Esophagus muscularis mucosa (tissue), 4 donors: Measurements from ENCODE around the gene HPDL.

Source experiments
- EP300 ChIP-seq: sonication (generic); formaldehyde crosslinking; IDR thresholded peaks from one replicate; pipeline ENCODE4 v1.6.1; 2017; ENCODE audit warnings: antibody characterized with exemption
- POLR2A ChIP-seq: fragments of 450-650 bp; IDR thresholded peaks from one replicate; pipeline ENCODE4 v1.6.1; 2017; ENCODE audit warnings: antibody characterized with exemption, moderate library complexity, mild to moderate bottlenecking, low read depth
- POLR2AphosphoS5 ChIP-seq, 2 donors: sonication (generic); formaldehyde crosslinking; IDR thresholded peaks; one replicate each; pipeline ENCODE4 v1.6.1; 2017; ENCODE audit warnings: antibody characterized with exemption in 2 of 2
- TF ChIP-seq, protein P1 (sequence below), 3 experiments: fragments of 200-600 bp in 2 of 3; fragments of 450-650 bp in 1 of 3; sonication (generic) in 2 of 3; IDR thresholded peaks; one replicate each; pipeline ENCODE4 v1.5.1; 2017 to 2019; ENCODE audit warnings: antibody characterized with exemption in 3 of 3, mild to moderate bottlenecking in 2 of 3, moderate library complexity in 1 of 3

DNA sequence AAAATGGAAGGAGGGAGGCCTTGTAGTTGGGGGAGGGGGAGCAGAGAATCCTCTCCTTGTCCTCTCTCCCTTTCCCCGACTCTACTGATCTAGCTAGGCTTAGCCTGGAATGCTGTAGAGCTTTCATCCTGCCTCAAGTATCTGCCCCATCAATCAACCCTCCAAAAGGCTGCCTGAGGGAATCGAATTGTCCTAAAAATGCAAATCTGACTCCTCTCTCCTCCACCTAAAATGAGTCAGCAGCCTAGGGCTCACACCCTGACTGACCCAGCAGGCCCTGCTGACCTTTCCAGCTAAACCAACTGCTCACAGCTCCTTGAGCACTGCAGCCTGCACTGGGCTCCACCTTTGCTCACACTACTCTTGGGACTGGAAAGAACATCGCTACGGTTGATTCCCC lies 2.8 kb downstream of the HPDL start:
- TF ChIP-seq POLR2A (no peak), EP300 (no peak), POLR2AphosphoS5 (IDR thresholded peaks at IDR 0.05) (no peak)
- TF ChIP-seq, protein P1, sequence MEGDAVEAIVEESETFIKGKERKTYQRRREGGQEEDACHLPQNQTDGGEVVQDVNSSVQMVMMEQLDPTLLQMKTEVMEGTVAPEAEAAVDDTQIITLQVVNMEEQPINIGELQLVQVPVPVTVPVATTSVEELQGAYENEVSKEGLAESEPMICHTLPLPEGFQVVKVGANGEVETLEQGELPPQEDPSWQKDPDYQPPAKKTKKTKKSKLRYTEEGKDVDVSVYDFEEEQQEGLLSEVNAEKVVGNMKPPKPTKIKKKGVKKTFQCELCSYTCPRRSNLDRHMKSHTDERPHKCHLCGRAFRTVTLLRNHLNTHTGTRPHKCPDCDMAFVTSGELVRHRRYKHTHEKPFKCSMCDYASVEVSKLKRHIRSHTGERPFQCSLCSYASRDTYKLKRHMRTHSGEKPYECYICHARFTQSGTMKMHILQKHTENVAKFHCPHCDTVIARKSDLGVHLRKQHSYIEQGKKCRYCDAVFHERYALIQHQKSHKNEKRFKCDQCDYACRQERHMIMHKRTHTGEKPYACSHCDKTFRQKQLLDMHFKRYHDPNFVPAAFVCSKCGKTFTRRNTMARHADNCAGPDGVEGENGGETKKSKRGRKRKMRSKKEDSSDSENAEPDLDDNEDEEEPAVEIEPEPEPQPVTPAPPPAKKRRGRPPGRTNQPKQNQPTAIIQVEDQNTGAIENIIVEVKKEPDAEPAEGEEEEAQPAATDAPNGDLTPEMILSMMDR (IDR thresholded peaks at IDR 0.05) = no peak
